ENCODE measurements around the gene ZNF100.
"Not testable (repeated sequence)": the region's sequence is repeated elsewhere in the genome, so short reads cannot be mapped to it uniquely, and the experiment has no call there.

The ZNF100 gene

GRCh38 chr19:21691661-21692060 is 75.7 kb downstream of the ZNF100 start:
- Histone ChIP-seq H3K9me3 (no peaks in the 10 kb centered on the region), H3K36me3 (replicated peaks) (no peaks in the 10 kb centered on the region), H3K4me1 (no peaks in the 10 kb centered on the region), H3K4me3 (no peak overlapping the region), H3K27me3 (ENCODE audit: low read depth) (no peaks in the 10 kb centered on the region)
- in situ Hi-C loops (cut with MboI; ENCODE audit: low sequenced_read_pairs), result no loop called here
- no peak for DNase-seq (ENCODE audit: low spot score in 2 of 2)

- no peak for DNase-seq (ENCODE audit: low spot score in 2 of 2)
- H3K9me3 ChIP-seq, result no peaks in the 10 kb centered on the region
- H3K4me1 ChIP-seq, result no peaks in the 10 kb centered on the region
- no peaks in the 10 kb centered on the region for H3K27me3 ChIP-seq (ENCODE audit: low read depth)
- no peaks in the 10 kb centered on the region for H3K36me3 ChIP-seq (replicated peaks)
- no peak overlapping the region for H3K4me3 ChIP-seq
- in situ Hi-C loops (cut with MboI; ENCODE audit: low sequenced_read_pairs), result no loop called here
These were observed 78.9 kb downstream of the ZNF100 start for GRCh38 chr19:21688464-21688863.

- no peaks in the 10 kb centered on the region for H3K36me3 ChIP-seq (replicated peaks)
- no peaks in the 10 kb centered on the region for H3K9me3 ChIP-seq
- in situ Hi-C loops (cut with MboI; ENCODE audit: low sequenced_read_pairs), result no loop called here
- H3K4me1 ChIP-seq, result no peaks in the 10 kb centered on the region
- no peak for DNase-seq (ENCODE audit: low spot score in 2 of 2)
- H3K4me3 ChIP-seq, result no peak overlapping the region
- no peaks in the 10 kb centered on the region for H3K27me3 ChIP-seq (ENCODE audit: low read depth)
These were observed 86.7 kb downstream of the ZNF100 start for GRCh38 chr19:21680671-21681070.

DNA sequence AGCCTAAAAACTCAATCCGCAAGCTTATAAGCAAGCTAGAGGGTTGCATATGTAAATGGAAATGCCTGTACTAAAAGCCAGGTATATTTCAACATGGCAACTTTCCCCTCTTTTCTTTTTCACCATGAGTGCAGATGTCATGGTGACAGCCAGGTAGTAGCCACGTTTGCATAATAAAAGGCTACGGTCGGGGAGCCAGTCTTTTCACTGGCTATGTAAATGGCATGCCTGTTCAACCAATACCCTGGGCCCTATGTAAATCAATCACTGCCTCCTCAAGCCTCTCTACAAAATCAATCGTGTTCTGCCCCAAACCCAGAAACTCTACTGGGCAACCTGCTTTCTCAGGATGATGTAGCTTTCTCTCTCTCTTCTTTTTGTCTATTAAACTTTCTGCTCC is 87.4 kb downstream of the ZNF100 start:
- no peak overlapping the region for H3K4me3 ChIP-seq
- no peaks in the 10 kb centered on the region for H3K36me3 ChIP-seq (replicated peaks)
- no peaks in the 10 kb centered on the region for H3K27me3 ChIP-seq (ENCODE audit: low read depth)
- no peak for DNase-seq (ENCODE audit: low spot score in 2 of 2)
- in situ Hi-C loops (cut with MboI; ENCODE audit: low sequenced_read_pairs), result no loop called here
- no peaks in the 10 kb centered on the region for H3K9me3 ChIP-seq
- H3K4me1 ChIP-seq, result no peaks in the 10 kb centered on the region

DNA sequence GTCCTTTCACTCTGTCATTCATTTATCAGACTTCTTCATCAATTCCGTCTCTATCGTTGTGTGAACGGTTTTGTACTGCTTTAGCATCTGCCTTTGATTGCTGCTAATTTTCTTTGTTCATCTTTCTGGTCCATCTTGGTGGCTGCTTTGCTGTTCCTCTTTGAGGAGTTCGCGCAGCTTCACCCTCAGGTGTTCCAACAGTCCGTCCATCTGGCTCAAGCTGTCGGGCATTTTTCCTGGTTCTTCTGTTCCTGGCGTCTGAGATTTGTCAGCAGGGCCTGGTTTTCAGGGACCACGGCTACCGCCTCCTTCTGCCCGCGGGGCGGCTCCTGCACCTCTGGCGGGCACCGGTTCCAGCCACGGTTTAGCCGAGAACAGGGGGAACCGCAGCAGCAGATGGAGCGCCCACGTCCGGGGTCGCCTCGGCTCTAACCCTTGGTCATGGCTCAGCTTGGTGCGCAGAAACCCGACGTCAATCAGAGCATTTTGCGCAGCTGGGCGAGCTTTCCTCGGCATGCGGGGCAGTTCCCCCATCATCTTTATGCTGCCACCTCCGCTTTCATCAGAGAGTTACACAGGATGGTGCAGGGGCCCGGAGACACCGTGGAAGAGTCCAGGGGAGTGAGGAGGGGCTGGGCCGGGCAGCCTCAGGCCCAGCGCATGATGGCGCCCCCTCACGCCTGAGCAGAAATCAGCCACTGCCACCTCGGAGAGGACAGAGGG is 89.5 kb downstream of the ZNF100 start:
- no peak for DNase-seq (ENCODE audit: low spot score in 2 of 2)
- in situ Hi-C loops (cut with MboI; ENCODE audit: low sequenced_read_pairs), result no loop called here
- H3K9me3 ChIP-seq, result no peaks in the 10 kb centered on the region

DNA sequence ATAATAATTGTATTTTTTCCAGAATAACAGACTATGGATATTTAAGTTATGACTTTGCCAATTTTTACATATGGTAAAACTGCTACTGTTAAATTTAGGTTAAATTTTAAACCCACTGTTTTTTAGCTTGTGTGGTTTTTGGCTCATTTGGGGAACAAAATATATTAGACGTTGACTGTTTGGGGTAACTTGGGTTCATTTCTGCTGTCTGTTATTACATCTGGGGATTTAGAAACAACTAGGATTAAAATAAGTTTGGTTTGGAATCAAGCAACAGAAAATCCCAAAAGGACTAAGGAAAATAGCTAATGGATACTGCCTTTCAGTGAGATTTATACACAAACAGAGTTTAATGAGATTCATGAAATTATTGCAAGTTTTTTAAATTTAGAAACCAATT is 92.9 kb downstream of the ZNF100 start:
- in situ Hi-C loops (cut with MboI; ENCODE audit: low sequenced_read_pairs), result no loop called here
- Histone ChIP-seq H3K4me3 (no peak overlapping the region), H3K36me3 (replicated peaks) (no peaks in the 10 kb centered on the region), H3K9me3 (no peaks in the 10 kb centered on the region), H3K4me1 (no peaks in the 10 kb centered on the region), H3K27me3 (ENCODE audit: low read depth) (no peaks in the 10 kb centered on the region)
- no peak for DNase-seq (ENCODE audit: low spot score in 2 of 2)

More for the DNA sequence above, 89.5 kb downstream of the ZNF100 start:
- H3K4me3 ChIP-seq, result no peak overlapping the region
- no peaks in the 10 kb centered on the region for H3K27me3 ChIP-seq (ENCODE audit: low read depth)
- H3K4me1 ChIP-seq, result no peaks in the 10 kb centered on the region
- no peaks in the 10 kb centered on the region for H3K36me3 ChIP-seq (replicated peaks)

DNA sequence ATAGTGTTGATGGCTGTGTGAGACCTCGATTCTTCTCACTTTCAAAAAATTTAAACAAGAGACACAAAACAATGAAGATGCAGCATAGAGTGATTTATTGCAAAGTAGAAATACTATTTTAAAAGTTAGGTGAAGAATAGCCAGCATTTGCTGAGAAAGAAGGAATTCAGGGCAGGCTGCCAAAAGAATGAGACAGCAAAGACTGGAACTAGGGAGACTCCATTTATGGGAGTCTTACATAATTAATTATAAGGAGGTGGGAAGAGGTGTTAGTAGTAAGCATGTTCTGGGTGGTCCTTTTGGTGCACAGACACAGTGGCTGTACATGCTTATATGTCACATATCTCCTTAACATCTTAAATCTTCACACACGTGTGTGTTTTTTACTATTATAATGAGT is 93.9 kb downstream of the ZNF100 start:
- H3K4me3 ChIP-seq; H3K9me3 ChIP-seq; H3K36me3 ChIP-seq (replicated peaks); H3K27me3 ChIP-seq (ENCODE audit: low read depth); DNase-seq (ENCODE audit: low spot score in 2 of 2); in situ Hi-C loops (cut with MboI; ENCODE audit: low sequenced_read_pairs); H3K4me1 ChIP-seq: not testable (repeated sequence)

Data from HAP-1 (cell line).